GM23338 (cell line): ENCODE results near the gene NAPB.

Source experiments
- CREB1 ChIP-seq: fragments of 250-450 bp; sonication (Bioruptor Pico); IDR thresholded peaks from 2 replicates; pipeline ENCODE4 v1.5.0; 2020; ENCODE audit warnings: low read depth, mild to moderate bottlenecking, moderate library complexity
- CTCF ChIP-seq, 2 experiments: fragments of 200-600 bp in 1 of 2; sonication (generic) in 1 of 2; conservative IDR thresholded peaks; 2 replicates each; pipeline versions ENCODE4 v1.5.1 to v1.6.1; 2016 to 2017; ENCODE audit warnings: antibody characterized with exemption in 2 of 2, low read depth in 2 of 2, mild to moderate bottlenecking in 2 of 2, moderate library complexity in 1 of 2
- ETS1 ChIP-seq: IDR thresholded peaks from 2 replicates; pipeline ENCODE4 v1.6.1; 2016; ENCODE audit warnings: antibody characterized with exemption
- EZH2 ChIP-seq: fragments of 200-600 bp; sonication (generic); IDR thresholded peaks from one replicate; pipeline ENCODE4 v1.8.0; 2017; ENCODE audit warnings: antibody characterized with exemption, mild to moderate bottlenecking, low read depth; ENCODE audit not compliant: unreplicated experiment
- EZH2phosphoT487 ChIP-seq: fragments of 200-600 bp; sonication (generic); IDR thresholded peaks from one replicate; pipeline ENCODE4 v1.8.1; 2018; ENCODE audit warnings: antibody characterized with exemption; ENCODE audit not compliant: unreplicated experiment
- JUNB ChIP-seq: IDR thresholded peaks from one replicate; pipeline ENCODE4 v1.6.1; 2016; ENCODE audit warnings: antibody characterized with exemption; ENCODE audit not compliant: unreplicated experiment
- POLR2AphosphoS5 ChIP-seq: IDR thresholded peaks from 2 replicates; pipeline ENCODE4 v1.6.1; 2016; ENCODE audit warnings: antibody characterized with exemption, low read depth
- REST ChIP-seq: IDR thresholded peaks from one replicate; pipeline ENCODE4 v1.6.1; 2018; ENCODE audit warnings: antibody characterized with exemption; ENCODE audit not compliant: unreplicated experiment
- STAT1 ChIP-seq: IDR thresholded peaks from one replicate; pipeline ENCODE4 v1.6.1; 2016; ENCODE audit warnings: antibody characterized with exemption; ENCODE audit not compliant: unreplicated experiment
- ZNF331 ChIP-seq: fragments of 250-450 bp; sonication (Bioruptor Pico); IDR thresholded peaks from 2 replicates; pipeline ENCODE4 v1.5.0; 2020; ENCODE audit warnings: low read depth, mild to moderate bottlenecking, moderate library complexity

GRCh38 chr20:23440004-23440403 lies 18.7 kb upstream of the NAPB start:
- TF ChIP-seq REST, result no peak
- TF ChIP-seq POLR2AphosphoS5, result no peak
- TF ChIP-seq CTCF (conservative IDR thresholded peaks at IDR 0.05; ENCODE audit: low read depth in 2 of 2), result no peak
- no peak for TF ChIP-seq ZNF331 (CRISPR knock-in tag)
- TF ChIP-seq EZH2phosphoT487, result no peak
- TF ChIP-seq EZH2, result no peak
- no peak for TF ChIP-seq CREB1 (CRISPR knock-in tag)
- no peak for TF ChIP-seq JUNB
- TF ChIP-seq ETS1, result no peak
- no peak for TF ChIP-seq STAT1
